Dermis microvascular lymphatic vessel endothelial cell (primary cell): ENCODE measurements around the gene CTF1. TPM values are rescaled to one million over a fixed set of nuclear protein-coding genes. Genes with fewer than 3 reads are reported as not detected.
"Not testable (repeated sequence)": the region's sequence is repeated elsewhere in the genome, so short reads cannot be mapped to it uniquely, and the experiment has no call there.

ENCODE experiments used
- DNase-seq, 2 donors: peaks; one replicate each; pipeline versions ENCODE4 v3.0.0 to v3.0.0-alpha.2; 2010; ENCODE audit warnings: low read depth in 2 of 2
- total RNA-seq: library from RNA; depleted of rRNA; stranded (reverse); fragments of >200 nt; gene quantifications from 2 replicates; pipeline ENCODE4 v1.2.1, GENCODE V29; 2014

CTF1 gene, protein sequence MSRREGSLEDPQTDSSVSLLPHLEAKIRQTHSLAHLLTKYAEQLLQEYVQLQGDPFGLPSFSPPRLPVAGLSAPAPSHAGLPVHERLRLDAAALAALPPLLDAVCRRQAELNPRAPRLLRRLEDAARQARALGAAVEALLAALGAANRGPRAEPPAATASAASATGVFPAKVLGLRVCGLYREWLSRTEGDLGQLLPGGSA
- total RNA-seq, result 0.13 TPM in 2 replicates

DNA sequence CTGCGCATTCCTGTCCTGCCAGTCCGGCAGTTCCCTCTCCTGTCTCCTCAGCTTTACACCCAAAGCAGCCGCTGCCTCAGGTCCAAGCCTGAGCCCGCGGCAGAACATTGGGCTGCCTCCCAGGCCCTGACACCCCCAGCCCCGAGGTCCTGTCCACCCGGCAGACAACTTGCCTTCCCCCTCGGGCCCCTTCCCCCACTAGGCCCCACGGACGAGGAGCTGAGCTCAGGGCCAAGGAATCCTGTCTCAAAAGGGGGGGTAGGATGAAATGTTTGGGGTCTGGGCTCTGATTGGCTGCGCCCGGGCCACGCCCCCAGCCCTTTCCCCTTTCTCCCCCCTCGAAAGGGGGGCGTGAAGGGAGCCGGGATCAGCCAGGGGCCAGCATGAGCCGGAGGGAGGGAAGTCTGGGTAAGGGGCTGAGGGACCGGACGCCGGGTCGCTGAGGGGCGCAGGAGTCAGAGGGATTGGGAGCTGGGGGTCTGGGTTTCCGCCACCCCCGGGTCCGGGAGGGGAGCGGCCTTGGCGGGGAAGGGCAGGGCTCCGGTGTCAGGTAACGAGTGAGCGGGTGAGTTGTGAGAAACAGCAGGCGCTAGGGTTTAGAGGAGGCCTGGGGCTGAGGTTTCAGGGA is at the start of gene CTF1:
CTF1 (plus strand) TSS at position 354 of the 628 bp plus-strand sequence; CDS start at position 384, 30 bp downstream.
- peak in 1 of 2 donors; percentile 47 for DNase-seq

DNA sequence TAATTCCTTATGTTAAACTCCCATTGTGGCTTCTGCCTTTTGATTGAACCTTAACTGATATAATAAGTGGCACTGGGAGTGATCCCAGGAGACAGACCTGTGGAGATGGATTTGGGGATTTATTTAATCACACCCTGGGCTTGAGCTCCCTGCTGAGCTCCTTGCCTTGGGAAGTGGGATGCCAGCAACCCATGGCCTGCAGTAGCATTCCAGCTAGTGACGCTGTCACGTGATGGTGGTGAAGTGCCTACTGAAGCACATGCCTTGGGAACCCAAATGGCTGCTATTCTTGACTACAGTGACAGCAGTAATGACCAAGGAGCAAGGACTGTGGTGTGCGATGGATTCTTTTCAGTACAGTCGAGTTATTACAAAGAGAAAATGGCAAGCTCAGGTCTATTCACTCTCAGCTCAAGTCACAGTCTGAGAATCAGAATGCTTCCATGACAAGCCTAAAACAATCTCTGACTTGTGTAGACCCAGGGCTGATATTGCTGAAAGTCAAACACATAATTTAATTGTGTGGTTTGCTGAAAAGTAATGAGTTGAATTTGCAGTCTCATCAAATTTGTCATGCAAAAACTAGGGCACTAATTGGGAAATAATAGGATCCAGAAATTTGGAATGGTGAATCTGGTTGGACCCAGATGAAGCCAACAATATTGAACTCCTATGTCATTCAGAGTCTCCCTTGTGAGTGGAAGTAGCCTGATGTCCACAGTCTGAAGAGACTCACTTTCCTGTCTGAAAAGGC is 49.6 kb upstream of the CTF1 start:
- DNase-seq, result no peak

DNA sequence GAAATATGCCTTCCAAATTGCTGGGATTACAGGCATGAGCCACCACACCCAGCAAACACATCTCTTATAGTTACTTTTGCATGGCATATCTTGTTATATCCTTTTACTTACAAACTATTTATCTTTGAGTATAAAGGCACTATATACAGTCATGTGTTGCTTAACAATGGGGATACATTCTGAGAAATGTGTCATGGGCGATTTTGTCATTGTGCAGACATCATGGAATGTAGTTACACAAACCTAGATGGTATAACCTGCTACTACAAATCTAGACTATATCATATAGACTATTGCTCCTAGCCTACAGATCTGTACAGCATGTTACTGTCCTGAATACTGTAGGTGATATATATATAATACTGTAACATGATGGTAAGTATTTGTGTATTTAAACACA is 46.2 kb upstream of the CTF1 start:
- no peak for DNase-seq

DNA sequence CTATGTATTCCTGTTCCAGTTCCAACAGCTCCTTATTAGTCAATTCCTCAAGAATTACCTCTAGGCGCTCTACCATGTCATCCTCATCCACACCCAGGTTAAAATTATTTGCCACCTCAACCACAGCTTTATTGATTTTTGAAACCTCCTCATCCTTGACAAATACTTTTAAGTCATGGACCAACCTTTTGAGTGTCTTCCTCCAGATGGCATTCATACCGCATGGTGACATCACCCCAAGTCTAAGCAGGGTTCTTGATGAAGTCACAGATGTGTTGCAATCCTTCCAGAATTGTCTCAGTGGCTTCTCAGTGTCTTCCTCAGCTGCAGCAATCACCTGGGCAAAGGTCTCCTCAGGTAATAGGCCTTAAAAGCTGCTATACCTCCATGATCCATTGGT is 42.7 kb upstream of the CTF1 start:
- DNase-seq, result no peak

GRCh38 chr16:30858111-30858495 is 38.3 kb upstream of the CTF1 start:
- no peak for DNase-seq

- DNase-seq, result no peak
Measured at GRCh38 chr16:30858829-30859423, 37.5 kb upstream of the CTF1 start.

- DNase-seq, result not testable (repeated sequence)
Measured at GRCh38 chr16:30860729-30861128, 35.7 kb upstream of the CTF1 start.

DNA sequence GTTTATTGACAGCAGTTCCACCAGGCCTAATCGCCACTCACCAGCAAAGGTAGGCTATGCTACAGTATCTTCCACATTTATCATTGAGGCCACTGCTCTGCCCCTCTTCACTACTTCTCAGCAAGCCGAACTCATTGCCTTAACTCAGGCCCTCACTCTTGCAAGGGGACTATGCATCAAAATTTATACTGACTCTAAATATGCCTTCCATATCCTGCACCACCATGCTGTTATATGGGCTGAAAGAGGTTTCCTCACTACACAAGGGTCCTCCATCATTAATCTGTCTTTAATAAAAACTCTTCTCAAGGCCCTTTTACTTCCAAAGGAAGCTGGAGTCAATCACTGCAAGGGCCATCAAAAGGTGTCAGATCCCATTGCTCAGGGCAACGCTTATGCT is 33.2 kb upstream of the CTF1 start:
- DNase-seq, result not testable (repeated sequence)

- no peak for DNase-seq
Measured at GRCh38 chr16:30866031-30866430, 30.4 kb upstream of the CTF1 start.

- no peak for DNase-seq
Measured at GRCh38 chr16:30867747-30868146, 28.7 kb upstream of the CTF1 start.

GRCh38 chr16:30870904-30871303 is 25.5 kb upstream of the CTF1 start:
- no peak for DNase-seq

GRCh38 chr16:30874244-30874820 is 22.1 kb upstream of the CTF1 start:
- DNase-seq, result no peak

DNA sequence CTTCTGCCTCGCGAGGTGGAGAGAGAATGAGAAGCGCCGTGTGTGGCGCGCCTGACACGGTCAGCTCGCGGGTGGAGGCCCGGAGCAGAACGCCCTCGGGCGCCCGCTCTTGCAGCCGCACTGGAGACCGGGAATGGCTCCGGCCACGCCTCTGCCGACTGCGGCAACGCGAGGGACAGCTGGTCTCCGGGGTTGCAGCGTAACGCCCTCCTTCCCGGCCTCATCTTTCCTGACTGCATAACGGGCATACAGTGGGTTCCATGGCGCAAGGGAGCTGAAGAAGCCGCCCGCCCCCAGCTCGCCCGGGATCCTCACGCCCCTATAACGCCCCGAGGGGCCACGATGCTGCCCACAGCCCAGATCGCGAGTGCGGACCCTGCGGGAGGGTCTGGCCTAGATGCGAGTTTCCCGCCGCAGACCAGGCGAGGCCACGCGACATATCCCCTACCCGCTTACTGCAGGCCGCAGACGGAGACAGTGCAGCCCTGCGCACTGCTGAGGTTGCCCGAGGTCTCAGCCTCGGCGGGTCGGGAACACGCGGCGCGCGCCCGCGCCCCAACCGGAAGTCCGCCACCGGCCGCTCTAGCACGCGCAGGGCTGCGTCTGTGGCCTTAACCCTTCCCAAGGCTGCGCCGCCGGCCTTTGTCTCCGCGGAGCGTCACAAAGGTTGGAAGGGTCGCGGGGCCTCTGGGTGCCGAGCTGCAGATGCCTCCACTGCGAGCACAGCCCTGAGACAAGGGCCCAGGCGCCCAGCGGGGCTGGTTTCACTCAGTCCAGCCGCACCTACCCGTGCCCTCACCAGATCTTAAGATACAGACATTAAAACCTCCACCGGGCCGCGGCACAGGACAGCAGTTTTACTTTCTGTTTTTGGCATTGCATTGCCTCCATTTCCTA is 21.3 kb upstream of the CTF1 start:
- DNase-seq, result peak; percentile 81 to 91

GRCh38 chr16:30875871-30876801 is 20.3 kb upstream of the CTF1 start:
- peak in 1 of 2 donors; percentile 33 for DNase-seq

DNA sequence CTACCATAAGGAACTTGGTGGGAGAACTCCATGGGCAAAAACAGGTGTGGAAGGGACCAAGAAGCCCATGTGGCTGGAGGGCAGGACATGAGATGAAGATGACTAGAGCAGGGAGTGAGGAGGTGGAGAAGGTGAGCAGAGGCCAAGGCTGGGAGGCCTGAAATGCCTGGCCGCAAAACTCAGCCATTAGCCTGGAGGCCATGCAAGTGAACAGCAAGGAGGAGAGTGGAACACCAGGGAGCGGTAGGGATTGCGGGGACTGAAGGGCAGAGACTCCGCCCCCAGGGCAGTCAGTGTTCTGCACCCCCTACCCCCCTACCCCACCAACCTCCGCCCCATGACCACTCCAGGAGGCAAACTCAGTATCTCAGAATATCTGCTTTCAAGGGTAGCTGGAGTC is 19.5 kb upstream of the CTF1 start:
- DNase-seq, result no peak

- DNase-seq, result no peak
Measured at GRCh38 chr16:30882429-30883310, 13.7 kb upstream of the CTF1 start.

DNA sequence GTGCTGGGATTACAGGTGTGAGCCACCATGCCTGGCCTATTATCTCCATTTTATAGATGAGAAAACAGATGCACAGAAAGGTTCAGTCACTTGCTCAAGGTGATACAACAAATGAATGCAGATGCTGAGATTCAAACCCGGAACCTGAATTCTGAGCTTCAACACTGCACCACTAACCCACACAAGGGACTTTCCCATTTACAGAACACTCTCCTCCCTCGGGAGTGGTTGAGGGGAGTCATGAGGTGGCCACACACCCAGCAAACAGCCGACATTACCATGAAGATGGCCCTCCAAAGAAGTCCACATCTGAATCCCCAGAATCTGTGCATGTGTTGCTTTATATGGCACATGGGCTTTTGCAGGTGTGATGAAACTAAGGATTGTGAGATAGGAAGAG is 11.7 kb upstream of the CTF1 start:
- no peak for DNase-seq

DNA sequence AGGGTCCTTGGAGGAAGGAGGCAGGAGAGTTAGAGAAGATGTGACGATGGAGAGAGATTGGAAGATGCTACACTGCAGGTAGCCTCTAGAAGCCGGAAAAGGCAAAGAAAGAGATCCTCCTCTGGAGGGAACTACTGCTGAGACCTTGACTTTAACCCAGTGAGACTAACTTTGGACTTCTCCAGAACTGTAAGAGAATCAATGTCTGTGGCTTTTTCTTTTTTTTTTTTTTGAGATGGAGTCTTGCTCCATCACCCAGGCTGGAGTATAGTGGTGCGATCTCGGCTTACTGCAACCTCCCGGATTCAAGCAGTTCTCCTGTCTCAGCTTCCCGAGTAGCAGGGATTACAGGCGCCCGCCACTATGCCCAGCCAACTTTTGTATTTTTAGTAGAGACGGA is 11.2 kb upstream of the CTF1 start:
- DNase-seq, result no peak

- no peak for DNase-seq
Measured at GRCh38 chr16:30886145-30886544, 10.3 kb upstream of the CTF1 start.
